CD14-positive monocyte (primary cell): Measurements from ENCODE around the gene POMGNT2. TPM values are rescaled to one million over a fixed set of nuclear protein-coding genes. Genes with fewer than 3 reads are reported as not detected.

Source experiments
- DNase-seq, 3 donors: peaks; one replicate each; pipeline ENCODE4 v3.0.0-alpha.2; 2011 to 2022
- H2AFZ ChIP-seq: 2 replicates; pipeline ENCODE4 v1.6.0; 2012; ENCODE audit warnings: mild to moderate bottlenecking, low read depth, low read length, inconsistent platforms; ENCODE audit not compliant: insufficient read depth, poor library complexity, severe bottlenecking
- H3K27ac ChIP-seq, 2 donors: 1 replicate in 1 of 2; 2 replicates in 1 of 2; pipeline ENCODE4 v1.5.1; 2012 to 2013; ENCODE audit warnings: low read length in 2 of 2, control low read depth in 1 of 2, inconsistent platforms in 1 of 2, low read depth in 1 of 2, mild to moderate bottlenecking in 1 of 2
- H3K27me3 ChIP-seq, 2 donors: one replicate each; pipeline versions ENCODE4 v1.6.0 to v1.6.1; 2011 to 2013; ENCODE audit warnings: low read length in 2 of 2; ENCODE audit not compliant: control insufficient read depth in 2 of 2, insufficient read depth in 2 of 2
- H3K36me3 ChIP-seq, 2 donors: replicated peaks in 1 of 2; 1 replicate in 1 of 2; 2 replicates in 1 of 2; pipeline versions ENCODE4 v1.5.1 to v1.6.1; 2012 to 2013; ENCODE audit warnings: low read length in 2 of 2, control low read depth in 1 of 2, inconsistent platforms in 1 of 2, mild to moderate bottlenecking in 1 of 2; ENCODE audit not compliant: insufficient read depth in 2 of 2, control insufficient read depth in 1 of 2
- H3K4me1 ChIP-seq, 2 donors: 1 replicate in 1 of 2; 2 replicates in 1 of 2; pipeline versions ENCODE4 v1.5.1 to v1.6.1; 2012 to 2013; ENCODE audit warnings: low read length in 2 of 2, control low read depth in 1 of 2, inconsistent platforms in 1 of 2, mild to moderate bottlenecking in 1 of 2, moderate library complexity in 1 of 2; ENCODE audit not compliant: insufficient read depth in 2 of 2, control insufficient read depth in 1 of 2
- H3K4me2 ChIP-seq: replicated peaks from 2 replicates; pipeline ENCODE3; 2012; ENCODE audit warnings: low read length, moderate library complexity, mild to moderate bottlenecking; ENCODE audit not compliant: poor library complexity, severe bottlenecking; ENCODE audit errors: extremely low read depth
- H3K4me3 ChIP-seq, 3 experiments: fragments of 200-600 bp in 1 of 3; sonication (generic) in 1 of 3; replicated peaks in 1 of 3; 1 replicate in 2 of 3; 2 replicates in 1 of 3; pipeline ENCODE4 v1.5.1; 2011 to 2013; ENCODE audit warnings: low read length in 3 of 3, mild to moderate bottlenecking in 3 of 3, control low read depth in 2 of 3, low read depth in 2 of 3, inconsistent platforms in 1 of 3, moderate library complexity in 1 of 3
- H3K79me2 ChIP-seq: 2 replicates; pipeline ENCODE4 v1.6.0; 2012; ENCODE audit warnings: mild to moderate bottlenecking, control low read depth, inconsistent platforms, low read length, moderate library complexity; ENCODE audit not compliant: insufficient read depth
- H3K9ac ChIP-seq: 2 replicates; pipeline ENCODE4 v1.6.0; 2017; ENCODE audit warnings: low read length, mild to moderate bottlenecking; ENCODE audit not compliant: insufficient read depth, poor library complexity, severe bottlenecking
- H3K9me3 ChIP-seq, 2 donors: replicated peaks in 1 of 2; 1 replicate in 1 of 2; 2 replicates in 1 of 2; pipeline versions ENCODE4 v1.5.1 to v1.6.1; 2012 to 2013; ENCODE audit warnings: low read length in 2 of 2, control low read depth in 1 of 2; ENCODE audit not compliant: control insufficient read depth in 1 of 2, insufficient read depth in 1 of 2
- H4K20me1 ChIP-seq: 2 replicates; pipeline ENCODE4 v1.6.0; 2012; ENCODE audit warnings: mild to moderate bottlenecking, low read length, control low read depth, moderate library complexity; ENCODE audit not compliant: insufficient read depth
- H3K27ac Mint-ChIP-seq, 7 donors: one replicate each; pipeline ENCODE4 v1.8.0; 2020; ENCODE audit warnings: mild to moderate bottlenecking in 7 of 7, mixed read lengths in 7 of 7, moderate library complexity in 6 of 7, inconsistent platforms in 2 of 7
- H3K27me3 Mint-ChIP-seq, 3 donors: one replicate each; pipeline ENCODE4 v1.8.0; 2021 to 2022; ENCODE audit warnings: low read depth in 3 of 3, mild to moderate bottlenecking in 3 of 3, mixed read lengths in 3 of 3, moderate library complexity in 3 of 3, inconsistent platforms in 1 of 3
- H3K36me3 Mint-ChIP-seq, 2 donors: one replicate each; pipeline ENCODE4 v1.8.0; 2020; ENCODE audit warnings: mixed read lengths in 2 of 2, inconsistent platforms in 1 of 2, mild to moderate bottlenecking in 1 of 2
- H3K4me1 Mint-ChIP-seq: one replicate; pipeline ENCODE4 v1.8.0; 2020; ENCODE audit warnings: mild to moderate bottlenecking, mixed read lengths
- H3K4me3 Mint-ChIP-seq, 2 donors: one replicate each; pipeline ENCODE4 v1.8.0; 2020; ENCODE audit warnings: mild to moderate bottlenecking in 2 of 2, mixed read lengths in 2 of 2, moderate library complexity in 1 of 2
- H3K9me3 Mint-ChIP-seq, 7 donors: one replicate each; pipeline ENCODE4 v1.8.0; 2020 to 2022; ENCODE audit warnings: mixed read lengths in 7 of 7, mild to moderate bottlenecking in 6 of 7, moderate library complexity in 6 of 7, inconsistent platforms in 2 of 7
- CTCF ChIP-seq: fragments of 200-600 bp; IDR thresholded peaks from one replicate; pipeline ENCODE4 v1.8.0; 2022; ENCODE audit warnings: antibody characterized with exemption, mild to moderate bottlenecking
- WGBS: methylation state at CpG from one replicate; pipeline ENCODE4 v1.1.5; 2013; ENCODE audit warnings: missing lambda C conversion rate; ENCODE audit not compliant: insufficient coverage; 5-methylcytosine and 5-hydroxymethylcytosine counted together
- intact Hi-C, 2 donors: fragments of 100-400 bp; cut with micrococcal nuclease; formaldehyde crosslinking; loops; one replicate each; pipeline versions ENCODE4 v1.15.0 to v1.15.1; 2023
- polyA plus RNA-seq, 3 donors: library from polyadenylated mRNA; depleted of rRNA in 1 of 3; unstranded in 2 of 3; stranded (reverse) in 1 of 3; fragments of 300-500 nt in 2 of 3; fragments of >200 nt in 1 of 3; fragmentation: Illumina TruSeq in 2 of 3; gene quantifications; 1 replicate in 2 of 3; 2 replicates in 1 of 3; pipeline ENCODE4 v1.2.3, GENCODE V29; 2012 to 2021

POMGNT2 gene
- polyA plus RNA-seq, 3 donors, result 4.3 to 5.1 (median 4.4) TPM

- no peak overlapping the region for H3K4me2 ChIP-seq
- no peaks in the 10 kb centered on the region for H3K36me3 ChIP-seq
- H3K4me1 Mint-ChIP-seq, result no peaks in the 10 kb centered on the region
- no peak overlapping the region for H3K4me3 ChIP-seq
- peaks cover 2 to 13% (median 5%) of the 10 kb centered on the region in 7 donors for H3K9me3 Mint-ChIP-seq
- no peaks in the 10 kb centered on the region for H3K27me3 ChIP-seq
- H3K9ac ChIP-seq, result no peak overlapping the region
- no peak overlapping the region for H3K27ac ChIP-seq
- no peak overlapping the region for H2AFZ ChIP-seq
- WGBS, result 76% methylated on average over 5 of the region's 5 CpGs
- intact Hi-C loops, result no loop called here
- no peak overlapping the region for H3K4me3 Mint-ChIP-seq
- H3K9me3 ChIP-seq, result peaks cover 0 to 2% of the 10 kb centered on the region in 2 donors
- no peaks in the 10 kb centered on the region for H4K20me1 ChIP-seq
- TF ChIP-seq CTCF, result no peak
- H3K79me2 ChIP-seq, result no peaks in the 10 kb centered on the region
- no peak for DNase-seq
- no peak overlapping the region for H3K27ac Mint-ChIP-seq
- H3K4me1 ChIP-seq, result no peaks in the 10 kb centered on the region
- no peaks in the 10 kb centered on the region for H3K27me3 Mint-ChIP-seq
- H3K36me3 Mint-ChIP-seq, result no peaks in the 10 kb centered on the region
These were observed 42.8 kb downstream of the POMGNT2 start for GRCh38 chr3:43063114-43063513.

DNA sequence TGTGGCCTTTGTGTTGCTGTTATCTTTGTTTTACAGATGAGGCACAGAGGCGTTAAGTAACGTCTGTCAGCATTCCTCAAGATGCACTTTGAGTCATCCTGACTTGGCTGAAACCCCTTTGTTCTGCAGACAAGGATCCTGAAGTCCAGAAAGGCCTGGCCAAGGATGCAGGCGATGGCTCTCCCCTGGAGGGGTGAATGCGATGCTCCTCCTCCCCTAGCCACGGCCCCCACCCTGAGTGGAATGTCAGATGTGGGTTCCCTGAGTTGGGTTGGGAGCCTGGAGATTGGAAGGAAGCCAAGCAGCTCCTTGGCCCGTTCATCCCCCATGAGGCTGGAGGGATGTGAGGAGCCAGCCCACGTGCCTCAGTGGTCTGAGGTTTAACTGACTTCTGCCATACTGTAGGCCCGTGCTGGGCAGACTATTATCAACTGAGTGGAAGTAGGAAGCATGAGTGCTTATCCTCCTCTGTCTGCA is 43.3 kb downstream of the POMGNT2 start:
- H2AFZ ChIP-seq, result no peak overlapping the region
- H3K9me3 ChIP-seq, result peaks cover 0 to 2% of the 10 kb centered on the region in 2 donors
- TF ChIP-seq CTCF, result no peak
- Mint-ChIP-seq H3K4me1 (no peaks in the 10 kb centered on the region), H3K27me3 (no peaks in the 10 kb centered on the region), H3K4me3 (no peak overlapping the region), H3K36me3 (no peaks in the 10 kb centered on the region), H3K9me3 (peaks cover 2 to 13% (median 5%) of the 10 kb centered on the region in 7 donors), H3K27ac (no peak overlapping the region)
- H3K27me3 ChIP-seq, result no peaks in the 10 kb centered on the region
- H3K4me2 ChIP-seq, result no peak overlapping the region
- H3K79me2 ChIP-seq, result no peaks in the 10 kb centered on the region
- no peaks in the 10 kb centered on the region for H4K20me1 ChIP-seq
- no peak for DNase-seq
- intact Hi-C loops, result no loop called here
- H3K27ac ChIP-seq, result no peak overlapping the region
- no peaks in the 10 kb centered on the region for H3K36me3 ChIP-seq
- no peak overlapping the region for H3K4me3 ChIP-seq
- no peak overlapping the region for H3K9ac ChIP-seq
- no peaks in the 10 kb centered on the region for H3K4me1 ChIP-seq
- WGBS, result 79% methylated on average over 6 of the region's 8 CpGs
